Kidney epithelial cell (primary cell): ENCODE measurements around the gene CHD6. TPM values are rescaled to one million over a fixed set of nuclear protein-coding genes. Genes with fewer than 3 reads are reported as not detected.

ENCODE experiments used
- DNase-seq: peaks from one replicate; pipeline ENCODE4 v3.0.0-alpha.2; 2010; ENCODE audit warnings: low read depth
- H3K27me3 ChIP-seq: 2 replicates; pipeline ENCODE4 v1.6.0; 2011; ENCODE audit warnings: low read length; ENCODE audit not compliant: control insufficient read depth, insufficient read depth
- H3K36me3 ChIP-seq: 2 replicates; pipeline ENCODE4 v1.5.1; 2011; ENCODE audit warnings: low read length; ENCODE audit not compliant: control insufficient read depth, insufficient read depth
- H3K4me3 ChIP-seq: 2 replicates; pipeline ENCODE4 v1.5.1; 2011; ENCODE audit warnings: low read depth, mild to moderate bottlenecking, control low read depth, low read length
- total RNA-seq: library from RNA; depleted of rRNA; stranded (reverse); fragments of >200 nt; gene quantifications from 2 replicates; pipeline ENCODE4 v1.2.3, GENCODE V29; 2015
- TF ChIP-seq, protein P1 (sequence below): IDR thresholded peaks from 2 replicates; pipeline ENCODE4 v1.5.1; 2011; ENCODE audit warnings: mild to moderate bottlenecking, moderate library complexity, low read length, control low read depth, inconsistent platforms; ENCODE audit not compliant: insufficient read depth, poor library complexity, severe bottlenecking

Gene CHD6
- total RNA-seq, 1 donor from 2014 or later = 19.6 TPM

DNA sequence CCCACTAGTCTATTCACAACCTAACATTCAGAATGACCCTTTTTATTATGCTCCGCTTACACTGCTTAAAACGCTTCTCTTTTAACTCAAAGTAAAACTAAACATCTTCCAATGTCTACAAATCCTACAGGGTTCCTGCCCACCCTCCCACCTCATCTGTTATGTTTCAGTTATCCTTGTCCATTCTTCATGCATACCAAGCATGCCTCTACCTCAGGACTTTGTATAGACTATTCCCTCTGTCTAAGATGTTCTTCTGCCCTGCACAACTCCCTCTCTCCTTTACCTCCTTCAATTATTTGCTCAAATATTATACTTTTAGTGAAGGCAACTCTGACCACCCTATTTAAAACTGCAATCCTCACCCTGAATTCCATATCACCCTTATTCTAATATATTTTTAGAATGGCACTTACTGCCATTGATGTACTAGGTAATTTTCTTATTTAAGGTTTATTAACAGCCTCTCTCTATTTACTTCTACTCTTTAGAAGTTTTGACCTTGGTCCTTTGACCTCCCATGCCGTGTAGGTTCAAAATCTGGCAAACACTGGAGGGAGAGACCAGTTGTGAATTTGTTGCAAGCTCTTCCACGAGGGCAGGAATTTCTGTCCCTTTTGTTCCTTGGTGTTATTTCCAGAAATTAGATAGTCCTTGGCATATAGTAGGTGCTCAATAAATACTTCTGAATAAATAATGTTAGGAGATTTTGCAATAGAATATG, 111.8 kb downstream of the CHD6 start:
- TF ChIP-seq, protein P1, sequence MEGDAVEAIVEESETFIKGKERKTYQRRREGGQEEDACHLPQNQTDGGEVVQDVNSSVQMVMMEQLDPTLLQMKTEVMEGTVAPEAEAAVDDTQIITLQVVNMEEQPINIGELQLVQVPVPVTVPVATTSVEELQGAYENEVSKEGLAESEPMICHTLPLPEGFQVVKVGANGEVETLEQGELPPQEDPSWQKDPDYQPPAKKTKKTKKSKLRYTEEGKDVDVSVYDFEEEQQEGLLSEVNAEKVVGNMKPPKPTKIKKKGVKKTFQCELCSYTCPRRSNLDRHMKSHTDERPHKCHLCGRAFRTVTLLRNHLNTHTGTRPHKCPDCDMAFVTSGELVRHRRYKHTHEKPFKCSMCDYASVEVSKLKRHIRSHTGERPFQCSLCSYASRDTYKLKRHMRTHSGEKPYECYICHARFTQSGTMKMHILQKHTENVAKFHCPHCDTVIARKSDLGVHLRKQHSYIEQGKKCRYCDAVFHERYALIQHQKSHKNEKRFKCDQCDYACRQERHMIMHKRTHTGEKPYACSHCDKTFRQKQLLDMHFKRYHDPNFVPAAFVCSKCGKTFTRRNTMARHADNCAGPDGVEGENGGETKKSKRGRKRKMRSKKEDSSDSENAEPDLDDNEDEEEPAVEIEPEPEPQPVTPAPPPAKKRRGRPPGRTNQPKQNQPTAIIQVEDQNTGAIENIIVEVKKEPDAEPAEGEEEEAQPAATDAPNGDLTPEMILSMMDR = no peak
- no peaks in the 10 kb centered on the region for H3K36me3 ChIP-seq
- H3K27me3 ChIP-seq = no peaks in the 10 kb centered on the region
- no peak for DNase-seq
- H3K4me3 ChIP-seq = no peak overlapping the region

DNA sequence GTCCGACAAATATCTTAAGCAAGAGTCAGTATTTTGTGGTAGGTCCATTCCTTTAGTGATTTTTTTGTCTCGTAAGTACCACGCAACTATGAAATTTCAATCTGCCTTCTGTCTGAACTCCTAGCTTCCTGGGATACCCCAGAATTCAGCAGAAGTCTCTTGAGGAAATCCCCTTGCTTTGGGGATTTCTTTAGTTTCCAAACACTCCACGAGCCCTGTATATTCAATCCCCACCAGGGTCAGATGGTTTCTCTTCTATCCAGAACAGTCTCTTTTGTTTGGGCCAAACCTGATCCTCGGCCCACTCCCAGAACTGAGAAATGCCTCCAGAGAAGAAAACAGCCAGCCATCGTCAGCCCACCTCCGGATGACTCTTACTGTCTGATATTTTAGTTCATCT, 113.0 kb downstream of the CHD6 start:
- DNase-seq = no peak
- Histone ChIP-seq H3K27me3 (no peaks in the 10 kb centered on the region), H3K36me3 (no peaks in the 10 kb centered on the region), H3K4me3 (no peak overlapping the region)
- TF ChIP-seq, protein P1 = no peak

DNA sequence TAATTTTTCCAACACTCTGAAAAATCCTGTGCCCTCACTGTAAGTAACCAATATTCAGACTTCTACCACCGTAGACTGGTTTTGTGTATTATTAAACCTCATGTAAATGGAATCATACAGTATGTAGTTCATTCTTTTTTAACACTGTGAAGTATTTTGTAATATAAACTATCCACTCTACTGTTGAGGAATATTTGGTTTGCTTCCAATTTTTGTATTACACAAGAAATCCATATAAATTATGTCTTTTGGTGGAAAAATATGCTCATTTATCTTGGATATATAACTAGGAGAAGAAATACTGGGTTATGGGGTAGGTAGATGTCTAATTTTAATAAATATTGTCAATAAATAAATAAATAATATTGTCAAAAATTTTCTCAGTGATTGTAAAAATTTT, 116.8 kb downstream of the CHD6 start:
- Histone ChIP-seq H3K4me3 (no peak overlapping the region), H3K27me3 (no peaks in the 10 kb centered on the region), H3K36me3 (no peaks in the 10 kb centered on the region)
- no peak for DNase-seq
- TF ChIP-seq, protein P1 = no peak

DNA sequence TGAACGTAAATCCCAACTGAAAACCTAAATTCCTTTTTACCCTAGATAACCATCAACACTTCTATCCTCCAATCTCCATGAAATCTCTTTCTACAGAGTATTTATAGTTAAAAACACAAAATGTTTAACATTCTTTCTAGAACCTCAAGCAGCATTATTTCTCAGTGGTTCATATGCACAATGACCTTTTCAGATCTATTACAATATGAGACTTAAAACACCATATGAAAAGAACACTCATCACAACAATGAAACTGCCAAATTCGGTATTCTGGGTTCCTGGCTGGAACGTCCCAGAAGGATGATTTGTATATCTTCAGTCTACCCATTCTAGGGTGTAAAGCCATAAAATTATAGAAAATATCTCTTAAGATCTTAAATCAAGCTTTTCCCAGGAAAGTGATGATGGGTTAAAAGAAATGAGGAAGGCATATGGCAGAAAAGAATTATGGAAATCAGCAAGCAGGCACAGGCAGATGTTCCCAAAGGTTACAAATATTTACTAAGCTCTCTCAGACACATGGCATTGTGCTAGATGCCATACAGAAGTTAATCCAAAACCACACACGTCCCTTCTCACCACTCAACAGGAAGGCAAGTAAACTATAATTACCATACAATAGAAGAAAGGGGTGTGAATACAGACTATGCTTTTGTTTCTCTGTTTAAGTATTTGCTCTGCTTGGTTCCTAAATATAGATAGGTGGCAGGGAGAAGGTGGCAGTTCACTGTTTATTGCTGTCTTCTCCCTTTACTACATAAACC, 118.0 kb downstream of the CHD6 start:
- no peak overlapping the region for H3K4me3 ChIP-seq
- no peaks in the 10 kb centered on the region for H3K36me3 ChIP-seq
- DNase-seq = no peak
- TF ChIP-seq, protein P1 = no peak
- H3K27me3 ChIP-seq = no peaks in the 10 kb centered on the region

DNA sequence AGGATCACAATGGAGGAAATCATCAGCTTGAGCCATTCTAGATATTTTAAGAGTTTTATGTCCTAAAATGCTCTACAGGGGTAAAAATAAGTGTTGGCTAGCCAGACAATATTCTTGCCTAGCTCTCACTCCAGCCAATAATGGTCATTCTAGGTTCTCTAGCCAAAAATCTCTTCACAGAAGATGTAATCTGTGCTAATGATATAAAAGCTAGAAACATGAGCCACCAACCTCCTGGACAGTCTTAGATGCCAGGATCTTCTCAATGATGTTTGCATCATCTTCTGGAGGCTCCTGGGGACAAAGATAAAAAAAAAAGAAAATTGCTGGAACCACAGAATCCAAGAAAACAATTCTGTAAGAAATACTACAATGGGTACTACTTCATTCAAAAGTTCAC, 119.1 kb downstream of the CHD6 start:
- DNase-seq = no peak
- H3K27me3 ChIP-seq = no peaks in the 10 kb centered on the region
- H3K36me3 ChIP-seq = no peaks in the 10 kb centered on the region
- H3K4me3 ChIP-seq = no peak overlapping the region
- TF ChIP-seq, protein P1 = no peak
